CD14-positive monocyte (primary cell): Measurements from ENCODE around the gene MECP2. TPM values are rescaled to one million over a fixed set of nuclear protein-coding genes. Genes with fewer than 3 reads are reported as not detected.

Experiments used
- DNase-seq, 3 donors: peaks; one replicate each; pipeline ENCODE4 v3.0.0-alpha.2; 2011 to 2022
- H2AFZ ChIP-seq: 2 replicates; pipeline ENCODE4 v1.6.0; 2012; ENCODE audit warnings: mild to moderate bottlenecking, low read depth, low read length, inconsistent platforms; ENCODE audit not compliant: insufficient read depth, poor library complexity, severe bottlenecking
- H3K27ac ChIP-seq, 2 donors: 1 replicate in 1 of 2; 2 replicates in 1 of 2; pipeline ENCODE4 v1.5.1; 2012 to 2013; ENCODE audit warnings: low read length in 2 of 2, control low read depth in 1 of 2, inconsistent platforms in 1 of 2, low read depth in 1 of 2, mild to moderate bottlenecking in 1 of 2
- H3K27me3 ChIP-seq, 2 donors: one replicate each; pipeline versions ENCODE4 v1.6.0 to v1.6.1; 2011 to 2013; ENCODE audit warnings: low read length in 2 of 2; ENCODE audit not compliant: control insufficient read depth in 2 of 2, insufficient read depth in 2 of 2
- H3K36me3 ChIP-seq, 2 donors: replicated peaks in 1 of 2; 1 replicate in 1 of 2; 2 replicates in 1 of 2; pipeline versions ENCODE4 v1.5.1 to v1.6.1; 2012 to 2013; ENCODE audit warnings: low read length in 2 of 2, control low read depth in 1 of 2, inconsistent platforms in 1 of 2, mild to moderate bottlenecking in 1 of 2; ENCODE audit not compliant: insufficient read depth in 2 of 2, control insufficient read depth in 1 of 2
- H3K4me1 ChIP-seq, 2 donors: 1 replicate in 1 of 2; 2 replicates in 1 of 2; pipeline versions ENCODE4 v1.5.1 to v1.6.1; 2012 to 2013; ENCODE audit warnings: low read length in 2 of 2, control low read depth in 1 of 2, inconsistent platforms in 1 of 2, mild to moderate bottlenecking in 1 of 2, moderate library complexity in 1 of 2; ENCODE audit not compliant: insufficient read depth in 2 of 2, control insufficient read depth in 1 of 2
- H3K4me2 ChIP-seq: replicated peaks from 2 replicates; pipeline ENCODE3; 2012; ENCODE audit warnings: low read length, moderate library complexity, mild to moderate bottlenecking; ENCODE audit not compliant: poor library complexity, severe bottlenecking; ENCODE audit errors: extremely low read depth
- H3K4me3 ChIP-seq, 3 experiments: fragments of 200-600 bp in 1 of 3; sonication (generic) in 1 of 3; replicated peaks in 1 of 3; 1 replicate in 2 of 3; 2 replicates in 1 of 3; pipeline ENCODE4 v1.5.1; 2011 to 2013; ENCODE audit warnings: low read length in 3 of 3, mild to moderate bottlenecking in 3 of 3, control low read depth in 2 of 3, low read depth in 2 of 3, inconsistent platforms in 1 of 3, moderate library complexity in 1 of 3
- H3K79me2 ChIP-seq: 2 replicates; pipeline ENCODE4 v1.6.0; 2012; ENCODE audit warnings: mild to moderate bottlenecking, control low read depth, inconsistent platforms, low read length, moderate library complexity; ENCODE audit not compliant: insufficient read depth
- H3K9ac ChIP-seq: 2 replicates; pipeline ENCODE4 v1.6.0; 2017; ENCODE audit warnings: low read length, mild to moderate bottlenecking; ENCODE audit not compliant: insufficient read depth, poor library complexity, severe bottlenecking
- H3K9me3 ChIP-seq, 2 donors: replicated peaks in 1 of 2; 1 replicate in 1 of 2; 2 replicates in 1 of 2; pipeline versions ENCODE4 v1.5.1 to v1.6.1; 2012 to 2013; ENCODE audit warnings: low read length in 2 of 2, control low read depth in 1 of 2; ENCODE audit not compliant: control insufficient read depth in 1 of 2, insufficient read depth in 1 of 2
- H4K20me1 ChIP-seq: 2 replicates; pipeline ENCODE4 v1.6.0; 2012; ENCODE audit warnings: mild to moderate bottlenecking, low read length, control low read depth, moderate library complexity; ENCODE audit not compliant: insufficient read depth
- H3K27ac Mint-ChIP-seq, 7 donors: one replicate each; pipeline ENCODE4 v1.8.0; 2020; ENCODE audit warnings: mild to moderate bottlenecking in 7 of 7, mixed read lengths in 7 of 7, moderate library complexity in 6 of 7, inconsistent platforms in 2 of 7
- H3K27me3 Mint-ChIP-seq, 3 donors: one replicate each; pipeline ENCODE4 v1.8.0; 2021 to 2022; ENCODE audit warnings: low read depth in 3 of 3, mild to moderate bottlenecking in 3 of 3, mixed read lengths in 3 of 3, moderate library complexity in 3 of 3, inconsistent platforms in 1 of 3
- H3K36me3 Mint-ChIP-seq, 2 donors: one replicate each; pipeline ENCODE4 v1.8.0; 2020; ENCODE audit warnings: mixed read lengths in 2 of 2, inconsistent platforms in 1 of 2, mild to moderate bottlenecking in 1 of 2
- H3K4me1 Mint-ChIP-seq: one replicate; pipeline ENCODE4 v1.8.0; 2020; ENCODE audit warnings: mild to moderate bottlenecking, mixed read lengths
- H3K4me3 Mint-ChIP-seq, 2 donors: one replicate each; pipeline ENCODE4 v1.8.0; 2020; ENCODE audit warnings: mild to moderate bottlenecking in 2 of 2, mixed read lengths in 2 of 2, moderate library complexity in 1 of 2
- H3K9me3 Mint-ChIP-seq, 7 donors: one replicate each; pipeline ENCODE4 v1.8.0; 2020 to 2022; ENCODE audit warnings: mixed read lengths in 7 of 7, mild to moderate bottlenecking in 6 of 7, moderate library complexity in 6 of 7, inconsistent platforms in 2 of 7
- CTCF ChIP-seq: fragments of 200-600 bp; IDR thresholded peaks from one replicate; pipeline ENCODE4 v1.8.0; 2022; ENCODE audit warnings: antibody characterized with exemption, mild to moderate bottlenecking
- WGBS: methylation state at CpG from one replicate; pipeline ENCODE4 v1.1.5; 2013; ENCODE audit warnings: missing lambda C conversion rate; ENCODE audit not compliant: insufficient coverage; 5-methylcytosine and 5-hydroxymethylcytosine counted together
- intact Hi-C, 2 donors: fragments of 100-400 bp; cut with micrococcal nuclease; formaldehyde crosslinking; loops; one replicate each; pipeline versions ENCODE4 v1.15.0 to v1.15.1; 2023
- polyA plus RNA-seq, 3 donors: library from polyadenylated mRNA; depleted of rRNA in 1 of 3; unstranded in 2 of 3; stranded (reverse) in 1 of 3; fragments of 300-500 nt in 2 of 3; fragments of >200 nt in 1 of 3; fragmentation: Illumina TruSeq in 2 of 3; gene quantifications; 1 replicate in 2 of 3; 2 replicates in 1 of 3; pipeline ENCODE4 v1.2.3, GENCODE V29; 2012 to 2021

The MECP2 gene
- polyA plus RNA-seq, 3 donors = 5.2 to 21.2 (median 9.6) TPM

- no peak overlapping the region for H3K27ac Mint-ChIP-seq
- Histone ChIP-seq H3K79me2 (no peaks in the 10 kb centered on the region), H3K4me1 (peaks cover 0 to 7% of the 10 kb centered on the region in 2 donors), H2AFZ (no peak overlapping the region), H3K9me3 (no peaks in the 10 kb centered on the region), H3K4me2 (no peak overlapping the region), H3K27ac (no peak overlapping the region), H3K36me3 (no peaks in the 10 kb centered on the region), H3K4me3 (no peak overlapping the region), H3K27me3 (peaks cover 0 to 2% of the 10 kb centered on the region in 2 donors), H3K9ac (no peak overlapping the region), H4K20me1 (no peaks in the 10 kb centered on the region)
- peaks cover 8% of the 10 kb centered on the region for H3K4me1 Mint-ChIP-seq
- no peak for TF ChIP-seq CTCF
- no peak overlapping the region for H3K4me3 Mint-ChIP-seq
- peaks cover 0 to 2% of the 10 kb centered on the region in 2 donors for H3K36me3 Mint-ChIP-seq
- 88% methylated on average over 14 of the region's 23 CpGs for WGBS
- H3K9me3 Mint-ChIP-seq = peaks cover 0 to 5% (median 1%) of the 10 kb centered on the region in 7 donors
- DNase-seq = no peak
- intact Hi-C loops = no loop called here
- peaks cover 2 to 16% (median 2%) of the 10 kb centered on the region in 3 donors for H3K27me3 Mint-ChIP-seq
Measured at GRCh38 chrX:154142950-154143745, 45.6 kb upstream of the MECP2 start.

- 96% methylated on average over 5 of the region's 8 CpGs for WGBS
- TF ChIP-seq CTCF = no peak
- Mint-ChIP-seq H3K27me3 (peaks cover 2 to 22% (median 2%) of the 10 kb centered on the region in 3 donors), H3K9me3 (peaks cover 0 to 5% (median 1%) of the 10 kb centered on the region in 7 donors), H3K36me3 (peaks cover 0 to 2% of the 10 kb centered on the region in 2 donors), H3K4me3 (no peak overlapping the region), H3K4me1 (peaks cover 8% of the 10 kb centered on the region), H3K27ac (peak overlapping the region in 1 of 7 donors; percentile 23)
- H3K9ac ChIP-seq = no peak overlapping the region
- no peak for DNase-seq
- H3K27ac ChIP-seq = no peak overlapping the region
- no peaks in the 10 kb centered on the region for H4K20me1 ChIP-seq
- no peaks in the 10 kb centered on the region for H3K79me2 ChIP-seq
- H3K4me3 ChIP-seq = no peak overlapping the region
- H2AFZ ChIP-seq = no peak overlapping the region
- H3K27me3 ChIP-seq = peaks cover 0 to 2% of the 10 kb centered on the region in 2 donors
- H3K9me3 ChIP-seq = no peaks in the 10 kb centered on the region
- no peaks in the 10 kb centered on the region for H3K36me3 ChIP-seq
- H3K4me1 ChIP-seq = peaks cover 0 to 7% of the 10 kb centered on the region in 2 donors
- no peak overlapping the region for H3K4me2 ChIP-seq
- intact Hi-C loops = no loop called here
Measured at GRCh38 chrX:154142386-154142785, 44.9 kb upstream of the MECP2 start.
